CD14-positive monocyte (primary cell): ENCODE data around the gene DCLK1. TPM values are rescaled to one million over a fixed set of nuclear protein-coding genes. Genes with fewer than 3 reads are reported as not detected.

ENCODE experiments used
- DNase-seq, 3 donors: peaks; one replicate each; pipeline ENCODE4 v3.0.0-alpha.2; 2011 to 2022
- H2AFZ ChIP-seq: 2 replicates; pipeline ENCODE4 v1.6.0; 2012; ENCODE audit warnings: mild to moderate bottlenecking, low read depth, low read length, inconsistent platforms; ENCODE audit not compliant: insufficient read depth, poor library complexity, severe bottlenecking
- H3K27ac ChIP-seq, 2 donors: 1 replicate in 1 of 2; 2 replicates in 1 of 2; pipeline ENCODE4 v1.5.1; 2012 to 2013; ENCODE audit warnings: low read length in 2 of 2, control low read depth in 1 of 2, inconsistent platforms in 1 of 2, low read depth in 1 of 2, mild to moderate bottlenecking in 1 of 2
- H3K27me3 ChIP-seq, 2 donors: one replicate each; pipeline versions ENCODE4 v1.6.0 to v1.6.1; 2011 to 2013; ENCODE audit warnings: low read length in 2 of 2; ENCODE audit not compliant: control insufficient read depth in 2 of 2, insufficient read depth in 2 of 2
- H3K36me3 ChIP-seq, 2 donors: replicated peaks in 1 of 2; 1 replicate in 1 of 2; 2 replicates in 1 of 2; pipeline versions ENCODE4 v1.5.1 to v1.6.1; 2012 to 2013; ENCODE audit warnings: low read length in 2 of 2, control low read depth in 1 of 2, inconsistent platforms in 1 of 2, mild to moderate bottlenecking in 1 of 2; ENCODE audit not compliant: insufficient read depth in 2 of 2, control insufficient read depth in 1 of 2
- H3K4me1 ChIP-seq, 2 donors: 1 replicate in 1 of 2; 2 replicates in 1 of 2; pipeline versions ENCODE4 v1.5.1 to v1.6.1; 2012 to 2013; ENCODE audit warnings: low read length in 2 of 2, control low read depth in 1 of 2, inconsistent platforms in 1 of 2, mild to moderate bottlenecking in 1 of 2, moderate library complexity in 1 of 2; ENCODE audit not compliant: insufficient read depth in 2 of 2, control insufficient read depth in 1 of 2
- H3K4me2 ChIP-seq: replicated peaks from 2 replicates; pipeline ENCODE3; 2012; ENCODE audit warnings: low read length, moderate library complexity, mild to moderate bottlenecking; ENCODE audit not compliant: poor library complexity, severe bottlenecking; ENCODE audit errors: extremely low read depth
- H3K4me3 ChIP-seq, 3 experiments: fragments of 200-600 bp in 1 of 3; sonication (generic) in 1 of 3; replicated peaks in 1 of 3; 1 replicate in 2 of 3; 2 replicates in 1 of 3; pipeline ENCODE4 v1.5.1; 2011 to 2013; ENCODE audit warnings: low read length in 3 of 3, mild to moderate bottlenecking in 3 of 3, control low read depth in 2 of 3, low read depth in 2 of 3, inconsistent platforms in 1 of 3, moderate library complexity in 1 of 3
- H3K79me2 ChIP-seq: 2 replicates; pipeline ENCODE4 v1.6.0; 2012; ENCODE audit warnings: mild to moderate bottlenecking, control low read depth, inconsistent platforms, low read length, moderate library complexity; ENCODE audit not compliant: insufficient read depth
- H3K9ac ChIP-seq: 2 replicates; pipeline ENCODE4 v1.6.0; 2017; ENCODE audit warnings: low read length, mild to moderate bottlenecking; ENCODE audit not compliant: insufficient read depth, poor library complexity, severe bottlenecking
- H3K9me3 ChIP-seq, 2 donors: replicated peaks in 1 of 2; 1 replicate in 1 of 2; 2 replicates in 1 of 2; pipeline versions ENCODE4 v1.5.1 to v1.6.1; 2012 to 2013; ENCODE audit warnings: low read length in 2 of 2, control low read depth in 1 of 2; ENCODE audit not compliant: control insufficient read depth in 1 of 2, insufficient read depth in 1 of 2
- H4K20me1 ChIP-seq: 2 replicates; pipeline ENCODE4 v1.6.0; 2012; ENCODE audit warnings: mild to moderate bottlenecking, low read length, control low read depth, moderate library complexity; ENCODE audit not compliant: insufficient read depth
- H3K27ac Mint-ChIP-seq, 7 donors: one replicate each; pipeline ENCODE4 v1.8.0; 2020; ENCODE audit warnings: mild to moderate bottlenecking in 7 of 7, mixed read lengths in 7 of 7, moderate library complexity in 6 of 7, inconsistent platforms in 2 of 7
- H3K27me3 Mint-ChIP-seq, 3 donors: one replicate each; pipeline ENCODE4 v1.8.0; 2021 to 2022; ENCODE audit warnings: low read depth in 3 of 3, mild to moderate bottlenecking in 3 of 3, mixed read lengths in 3 of 3, moderate library complexity in 3 of 3, inconsistent platforms in 1 of 3
- H3K36me3 Mint-ChIP-seq, 2 donors: one replicate each; pipeline ENCODE4 v1.8.0; 2020; ENCODE audit warnings: mixed read lengths in 2 of 2, inconsistent platforms in 1 of 2, mild to moderate bottlenecking in 1 of 2
- H3K4me1 Mint-ChIP-seq: one replicate; pipeline ENCODE4 v1.8.0; 2020; ENCODE audit warnings: mild to moderate bottlenecking, mixed read lengths
- H3K4me3 Mint-ChIP-seq, 2 donors: one replicate each; pipeline ENCODE4 v1.8.0; 2020; ENCODE audit warnings: mild to moderate bottlenecking in 2 of 2, mixed read lengths in 2 of 2, moderate library complexity in 1 of 2
- H3K9me3 Mint-ChIP-seq, 7 donors: one replicate each; pipeline ENCODE4 v1.8.0; 2020 to 2022; ENCODE audit warnings: mixed read lengths in 7 of 7, mild to moderate bottlenecking in 6 of 7, moderate library complexity in 6 of 7, inconsistent platforms in 2 of 7
- CTCF ChIP-seq: fragments of 200-600 bp; IDR thresholded peaks from one replicate; pipeline ENCODE4 v1.8.0; 2022; ENCODE audit warnings: antibody characterized with exemption, mild to moderate bottlenecking
- WGBS: methylation state at CpG from one replicate; pipeline ENCODE4 v1.1.5; 2013; ENCODE audit warnings: missing lambda C conversion rate; ENCODE audit not compliant: insufficient coverage; 5-methylcytosine and 5-hydroxymethylcytosine counted together
- intact Hi-C, 2 donors: fragments of 100-400 bp; cut with micrococcal nuclease; formaldehyde crosslinking; loops; one replicate each; pipeline versions ENCODE4 v1.15.0 to v1.15.1; 2023
- polyA plus RNA-seq, 3 donors: library from polyadenylated mRNA; depleted of rRNA in 1 of 3; unstranded in 2 of 3; stranded (reverse) in 1 of 3; fragments of 300-500 nt in 2 of 3; fragments of >200 nt in 1 of 3; fragmentation: Illumina TruSeq in 2 of 3; gene quantifications; 1 replicate in 2 of 3; 2 replicates in 1 of 3; pipeline ENCODE4 v1.2.3, GENCODE V29; 2012 to 2021

The DCLK1 gene
- polyA plus RNA-seq, 3 donors, result not detected

GRCh38 chr13:35744144-35744543, 387.0 kb downstream of the DCLK1 start:
- Histone ChIP-seq H3K79me2 (no peaks in the 10 kb centered on the region), H3K36me3 (no peaks in the 10 kb centered on the region), H3K27me3 (no peaks in the 10 kb centered on the region), H3K4me3 (no peak overlapping the region), H3K4me2 (no peak overlapping the region), H3K27ac (no peak overlapping the region), H3K9me3 (peaks cover 0 to 12% of the 10 kb centered on the region in 2 donors), H3K4me1 (no peaks in the 10 kb centered on the region), H3K9ac (no peak overlapping the region), H2AFZ (no peak overlapping the region), H4K20me1 (no peaks in the 10 kb centered on the region)
- Mint-ChIP-seq H3K36me3 (no peaks in the 10 kb centered on the region), H3K27ac (no peak overlapping the region), H3K9me3 (peaks cover 0 to 19% (median 8%) of the 10 kb centered on the region in 7 donors), H3K4me3 (no peak overlapping the region), H3K4me1 (no peaks in the 10 kb centered on the region), H3K27me3 (peaks cover 0 to 5% (median 5%) of the 10 kb centered on the region in 3 donors)
- intact Hi-C loops, result no loop called here
- WGBS, result 71% methylated on average over 1 of the region's 2 CpGs
- no peak for DNase-seq
- no peak for TF ChIP-seq CTCF

GRCh38 chr13:35743165-35743564, 388.0 kb downstream of the DCLK1 start:
- Mint-ChIP-seq H3K4me1 (no peaks in the 10 kb centered on the region), H3K27ac (no peak overlapping the region), H3K9me3 (peaks cover 0 to 16% (median 8%) of the 10 kb centered on the region in 7 donors), H3K36me3 (no peaks in the 10 kb centered on the region), H3K4me3 (no peak overlapping the region), H3K27me3 (peaks cover 0 to 5% (median 5%) of the 10 kb centered on the region in 3 donors)
- no peaks in the 10 kb centered on the region for H4K20me1 ChIP-seq
- TF ChIP-seq CTCF, result no peak
- no peak overlapping the region for H3K27ac ChIP-seq
- H3K4me1 ChIP-seq, result no peaks in the 10 kb centered on the region
- no peaks in the 10 kb centered on the region for H3K36me3 ChIP-seq
- intact Hi-C loops, result no loop called here
- no peaks in the 10 kb centered on the region for H3K27me3 ChIP-seq
- H3K4me3 ChIP-seq, result no peak overlapping the region
- H2AFZ ChIP-seq, result no peak overlapping the region
- 43% methylated on average over 2 of the region's 3 CpGs for WGBS
- H3K9ac ChIP-seq, result no peak overlapping the region
- peaks cover 0 to 12% of the 10 kb centered on the region in 2 donors for H3K9me3 ChIP-seq
- H3K79me2 ChIP-seq, result no peaks in the 10 kb centered on the region
- H3K4me2 ChIP-seq, result no peak overlapping the region
- DNase-seq, result no peak
